Activated effector memory CD4-positive, alpha-beta T cell treated with anti-CD3 and anti-CD28 coated beads, Interleukin-2, amount 50 U/mL, for 16 hours (primary cell): ENCODE results near the gene USHBP1.
"Not testable (repeated sequence)": the region's sequence is repeated elsewhere in the genome, so short reads cannot be mapped to it uniquely, and the experiment has no call there.

ENCODE experiments used
- DNase-seq: peaks from one replicate; pipeline ENCODE4 v3.0.0-alpha.2; 2020

Gene USHBP1

GRCh38 chr19:17264641-17264979 is at the start of gene USHBP1:
USHBP1 (minus strand) TSS chr19:17264745; CDS start chr19:17264299, 446 bp downstream.
- DNase-seq = no peak

- no peak for DNase-seq
Measured at GRCh38 chr19:17314007-17314593, 49.6 kb upstream of the USHBP1 start.

- no peak for DNase-seq
Measured at GRCh38 chr19:17312189-17313113, 47.9 kb upstream of the USHBP1 start.

GRCh38 chr19:17311455-17312188 is 47.1 kb upstream of the USHBP1 start:
- no peak for DNase-seq

GRCh38 chr19:17309965-17310461 is 45.5 kb upstream of the USHBP1 start:
- no peak for DNase-seq

- peak; percentile 100 for DNase-seq
Measured at GRCh38 chr19:17309198-17309964, 44.8 kb upstream of the USHBP1 start, which contains the start of gene DDA1. DDA1 (plus strand) TSS chr19:17309563; CDS start chr19:17309655, 92 bp downstream.

GRCh38 chr19:17307876-17308377 is 43.4 kb upstream of the USHBP1 start:
- no peak for DNase-seq

GRCh38 chr19:17306285-17306714 is 41.8 kb upstream of the USHBP1 start:
- DNase-seq = no peak

- peak; percentile 98 for DNase-seq
Measured at GRCh38 chr19:17305517-17306284, 41.2 kb upstream of the USHBP1 start, which contains the start of gene MRPL34. MRPL34 (plus strand) TSS chr19:17305872; CDS start chr19:17305893, 21 bp downstream.

GRCh38 chr19:17305216-17305516 is 40.6 kb upstream of the USHBP1 start:
- no peak for DNase-seq

- DNase-seq = peak; percentile 59
Measured at GRCh38 chr19:17304386-17305215, 40.1 kb upstream of the USHBP1 start.

GRCh38 chr19:17303940-17304267 is 39.4 kb upstream of the USHBP1 start:
- no peak for DNase-seq

GRCh38 chr19:17303167-17303939 is 38.8 kb upstream of the USHBP1 start, which contains the start of gene ABHD8:
ABHD8 (minus strand) TSS chr19:17303425; CDS start chr19:17301616, 1,809 bp downstream.
- peak; percentile 97 for DNase-seq

- no peak for DNase-seq
Measured at GRCh38 chr19:17302391-17303166, 38.0 kb upstream of the USHBP1 start.

- no peak for DNase-seq
Measured at GRCh38 chr19:17300992-17301619, 36.6 kb upstream of the USHBP1 start.

- DNase-seq = no peak
Measured at GRCh38 chr19:17296976-17297375, 32.4 kb upstream of the USHBP1 start.

- DNase-seq = no peak
Measured at GRCh38 chr19:17296273-17296672, 31.7 kb upstream of the USHBP1 start.

GRCh38 chr19:17295551-17295950 is 31.0 kb upstream of the USHBP1 start:
- not testable (repeated sequence) for DNase-seq
